Amniotic epithelial cell (primary cell): ENCODE data around the gene ERGIC1.

Experiments
- DNase-seq: peaks from one replicate; pipeline ENCODE4 v3.0.0-alpha.2; 2010; ENCODE audit warnings: low read depth

The ERGIC1 gene

GRCh38 chr5:172901788-172902496, 67.9 kb downstream of the ERGIC1 start:
- DNase-seq: peak; percentile 91

DNA sequence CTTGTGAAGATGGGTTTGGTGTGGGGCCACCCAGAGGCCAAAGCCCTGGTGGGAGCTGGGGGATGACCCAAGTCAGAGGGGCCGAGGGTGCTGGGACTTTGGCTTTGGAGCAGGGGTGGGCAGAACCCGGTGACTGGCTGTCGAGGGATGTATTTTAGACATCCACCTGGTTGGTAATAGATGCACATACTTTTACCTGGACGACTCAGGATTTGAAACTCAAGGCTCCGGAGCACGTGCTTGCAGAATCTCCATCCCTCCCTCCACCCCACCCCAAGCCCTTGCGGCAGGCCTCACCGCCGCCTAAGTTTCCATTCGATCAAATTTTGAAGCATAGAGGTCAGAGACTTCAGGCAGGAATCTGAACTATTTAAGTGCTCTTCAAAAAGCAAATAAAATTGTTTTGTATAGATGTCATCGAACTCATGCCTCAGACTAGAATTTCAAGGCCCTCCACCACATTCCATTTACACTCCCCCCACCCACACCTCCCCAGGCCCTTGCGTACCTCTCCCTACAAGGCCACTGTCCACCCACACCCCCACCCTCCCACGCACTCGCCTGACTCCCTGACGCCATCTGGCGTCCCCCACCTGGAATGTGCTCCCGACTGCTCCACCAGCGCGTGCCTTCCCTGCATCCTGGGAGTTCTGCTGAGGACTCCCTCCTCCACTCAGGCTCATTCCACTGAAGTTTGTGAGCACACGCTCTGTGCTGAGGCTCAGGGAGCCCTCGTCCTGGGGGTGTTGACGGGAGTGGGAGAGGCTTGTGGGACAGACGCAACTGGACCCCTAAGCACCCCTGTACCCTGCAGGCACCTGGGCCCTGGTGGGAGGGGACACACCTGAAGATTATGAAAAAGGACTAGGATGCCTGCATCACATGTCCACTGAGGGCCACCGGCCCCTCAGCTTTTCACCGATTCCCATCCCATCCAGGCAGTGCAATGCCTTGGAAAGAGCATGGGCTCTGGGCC, 68.7 kb downstream of the ERGIC1 start:
- peak; percentile 99 for DNase-seq

GRCh38 chr5:172903790-172904189, 69.7 kb downstream of the ERGIC1 start:
- peak; percentile 95 for DNase-seq

GRCh38 chr5:172904312-172904642, 70.2 kb downstream of the ERGIC1 start:
- DNase-seq: no peak

GRCh38 chr5:172904643-172905345, 70.7 kb downstream of the ERGIC1 start:
- peak; percentile 94 for DNase-seq

- peak; percentile 46 for DNase-seq
Measured at GRCh38 chr5:172905346-172906140, 71.5 kb downstream of the ERGIC1 start.

DNA sequence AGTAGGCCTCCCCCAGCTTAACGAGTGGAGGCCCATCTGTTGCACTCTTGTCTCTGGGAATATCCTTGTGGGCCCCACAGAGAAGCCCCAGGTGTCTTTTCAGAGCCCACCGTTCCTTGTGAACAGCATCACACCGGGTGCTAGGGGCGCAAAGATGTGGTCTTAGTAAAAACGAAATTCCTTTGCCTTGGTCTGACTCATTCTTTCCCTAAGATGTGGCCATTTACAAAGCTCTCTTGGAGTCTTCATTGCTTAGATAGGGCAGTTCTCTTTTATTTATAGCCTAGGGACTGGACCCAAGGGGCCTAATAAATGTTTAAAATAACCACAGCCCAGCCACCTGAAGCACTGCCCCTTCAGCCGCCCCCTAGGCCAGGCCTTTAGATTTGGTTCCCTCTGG, 72.4 kb downstream of the ERGIC1 start:
- peak; percentile 87 for DNase-seq

GRCh38 chr5:172906888-172907287, 72.8 kb downstream of the ERGIC1 start:
- peak; percentile 41 for DNase-seq

GRCh38 chr5:172907657-172908056, 73.6 kb downstream of the ERGIC1 start:
- DNase-seq: no peak

- DNase-seq: no peak
Measured at GRCh38 chr5:172908662-172909061, 74.6 kb downstream of the ERGIC1 start.

GRCh38 chr5:172909931-172910502, 76.0 kb downstream of the ERGIC1 start:
- peak; percentile 48 for DNase-seq

DNA sequence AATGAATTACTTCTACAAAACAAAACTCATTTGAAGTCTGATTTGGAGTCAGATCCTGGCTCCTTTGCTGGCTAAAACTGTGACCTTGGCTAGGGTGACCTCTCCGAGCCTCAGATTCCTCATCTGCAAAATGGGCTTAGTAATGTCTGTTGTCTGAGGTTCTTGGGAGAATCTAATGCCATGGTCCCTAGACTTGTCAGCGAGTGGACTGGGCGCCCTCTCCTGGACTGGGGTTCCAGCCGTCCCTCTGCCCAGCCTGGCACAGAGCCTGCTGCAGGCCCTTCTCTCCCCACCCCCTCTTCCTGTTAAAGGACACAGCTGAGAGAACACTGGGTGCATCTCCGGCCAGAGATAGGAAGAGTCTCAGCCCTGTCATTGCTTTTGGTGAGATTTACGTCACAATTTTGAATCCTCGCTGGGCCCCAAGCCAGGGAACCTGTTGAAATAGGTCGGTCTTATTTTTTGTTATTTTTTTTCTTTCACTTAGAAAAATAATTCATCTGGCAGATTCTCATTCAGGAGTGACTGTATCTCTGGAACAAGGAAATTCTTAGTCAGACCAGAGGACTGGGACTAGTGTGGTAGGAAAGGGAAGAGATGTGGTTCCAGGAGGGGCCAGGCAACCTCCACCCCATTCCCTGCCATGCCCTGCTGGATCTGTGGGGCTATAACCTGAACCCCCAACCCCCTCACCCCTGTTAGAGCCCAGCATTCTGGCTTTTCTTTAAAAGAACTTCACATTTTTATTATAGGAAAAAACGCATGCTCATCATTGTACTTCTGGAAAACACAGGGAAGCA, 77.0 kb downstream of the ERGIC1 start:
- DNase-seq: peak; percentile 97

- DNase-seq: no peak
Measured at GRCh38 chr5:172911628-172911880, 77.5 kb downstream of the ERGIC1 start.

GRCh38 chr5:172911976-172912375, 77.9 kb downstream of the ERGIC1 start:
- DNase-seq: no peak

DNA sequence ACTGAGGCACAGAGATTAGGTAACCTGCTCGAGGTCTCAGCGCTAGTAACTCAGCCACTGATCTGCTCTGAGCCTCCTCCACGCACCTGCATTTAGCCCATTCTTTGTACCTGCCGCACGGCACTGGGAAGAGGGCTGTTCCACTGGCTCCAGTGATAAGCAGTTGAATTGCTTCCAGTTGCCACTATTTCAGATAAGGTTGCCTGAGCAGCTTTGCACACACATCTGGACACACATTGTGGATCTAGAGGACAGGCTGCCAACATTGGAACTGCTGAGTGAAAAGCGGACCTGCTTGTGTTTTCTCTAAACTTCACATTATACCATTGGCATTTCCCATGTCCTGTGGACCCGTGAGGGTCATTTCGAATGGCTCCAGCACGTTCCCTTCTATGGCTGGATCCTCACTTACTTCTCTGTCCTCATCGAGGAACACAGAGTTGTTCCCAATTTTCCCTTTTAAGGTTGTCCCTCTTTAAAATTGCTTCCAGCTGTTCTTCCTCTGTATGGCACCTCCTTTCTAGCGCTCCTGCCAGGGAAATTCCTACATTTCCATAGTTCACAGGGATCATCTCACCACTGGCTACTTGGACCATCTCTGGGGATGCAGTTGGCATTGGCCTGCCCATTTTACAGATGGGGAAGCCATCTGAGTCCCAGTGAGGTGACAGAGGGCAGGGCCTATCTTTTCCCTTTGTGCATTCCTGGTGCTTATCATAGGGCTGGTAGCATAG, 79.2 kb downstream of the ERGIC1 start:
- DNase-seq: no peak

- DNase-seq: no peak
Measured at GRCh38 chr5:172915514-172915913, 81.5 kb downstream of the ERGIC1 start.

DNA sequence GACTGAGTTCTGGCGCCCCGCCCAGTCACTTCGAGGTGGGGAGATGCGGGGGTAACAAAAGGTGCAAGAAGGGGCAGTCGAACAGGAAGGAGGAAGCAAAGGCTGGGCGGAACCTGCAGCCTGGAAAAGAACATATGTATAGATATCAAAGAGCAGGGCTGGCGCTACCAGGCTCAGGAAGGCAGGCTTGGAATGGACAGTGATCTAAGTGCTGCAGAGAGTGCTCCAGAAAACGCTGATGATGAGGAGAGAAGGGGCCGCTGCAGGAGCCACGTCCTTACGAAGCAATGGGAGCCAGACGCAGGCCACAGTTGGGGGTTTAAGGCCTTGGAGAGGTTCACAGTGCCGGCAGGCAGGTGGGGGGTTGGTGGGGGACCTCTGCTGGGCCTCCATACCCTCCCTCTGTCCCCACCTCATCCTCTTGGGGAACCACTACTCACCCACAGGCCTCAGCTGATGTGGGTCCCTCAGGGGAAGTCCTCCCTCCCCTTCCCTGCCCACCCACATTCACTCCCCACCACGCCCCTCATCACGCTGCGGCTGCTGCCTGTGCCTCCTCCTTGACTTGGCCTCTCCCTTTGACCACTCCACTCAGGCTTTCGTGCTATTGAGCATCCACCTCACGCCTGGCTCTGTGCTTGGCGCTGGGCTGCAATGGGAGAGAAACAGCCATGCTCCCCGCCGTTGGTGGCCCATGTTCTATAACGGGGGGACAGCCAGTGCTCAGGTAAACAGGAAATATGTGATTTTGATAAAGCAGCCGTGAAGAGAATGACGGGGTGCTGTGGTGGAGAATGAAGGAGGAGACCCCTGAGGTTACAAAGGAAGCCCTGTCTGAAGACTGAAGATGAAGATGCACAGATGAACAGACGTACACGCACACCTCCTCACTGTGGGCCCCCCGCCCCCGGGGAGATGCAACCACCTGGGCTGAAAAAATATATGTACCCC, 84.6 kb downstream of the ERGIC1 start:
- peak; percentile 76 for DNase-seq

DNA sequence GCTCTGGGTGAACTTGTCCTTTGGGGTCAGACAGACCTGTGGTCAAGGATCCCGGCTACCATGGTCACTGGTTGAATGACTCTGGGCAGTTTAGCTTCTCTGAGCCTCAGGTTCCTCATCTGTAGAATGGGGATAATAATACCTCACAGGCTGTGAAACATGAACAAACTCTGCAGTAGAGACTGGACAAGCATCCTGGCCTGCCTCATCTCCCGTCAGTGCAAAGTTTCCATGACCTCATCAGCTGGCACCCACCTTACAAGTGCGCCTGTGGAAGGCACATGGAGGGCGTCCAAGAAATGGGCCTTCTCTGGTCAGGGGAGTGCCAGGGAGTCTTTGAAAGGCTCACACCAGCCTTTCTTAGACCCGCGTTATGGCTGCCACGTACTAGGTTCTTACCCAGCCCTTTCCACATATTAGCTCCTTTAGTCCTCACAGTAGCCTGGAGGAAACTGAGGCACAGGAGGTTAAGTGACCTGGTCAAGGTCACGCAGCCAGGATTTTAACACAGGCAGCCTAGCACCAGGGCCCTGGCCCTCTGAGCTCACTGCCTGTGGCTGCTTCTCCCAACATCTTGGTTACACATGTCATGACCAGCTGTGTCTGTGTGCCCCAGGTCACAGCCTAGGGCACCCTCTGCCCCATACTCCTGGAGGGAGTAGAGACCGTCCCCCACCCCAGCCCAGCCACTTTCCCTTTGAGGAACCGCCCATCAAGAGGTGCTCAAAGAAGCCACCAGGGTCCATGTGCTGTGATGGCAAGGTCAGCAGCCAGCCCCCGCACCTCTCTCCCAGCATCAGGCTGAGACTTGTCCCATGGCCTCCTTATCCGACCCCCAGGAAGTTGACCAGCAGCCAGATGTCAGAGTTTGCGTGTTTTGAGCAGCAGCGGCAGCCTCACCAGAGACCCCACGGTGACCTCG, 85.7 kb downstream of the ERGIC1 start:
- DNase-seq: peak; percentile 52
